K562 (cell line): ENCODE measurements around the gene NABP2.

ENCODE experiments used
- ELK3 ChIP-seq: fragments of 450-650 bp; formaldehyde crosslinking; IDR thresholded peaks from 2 replicates; pipeline ENCODE4 v1.4.0; 2020; ENCODE audit warnings: mild to moderate bottlenecking
- KLF10 ChIP-seq: fragments of 250-450 bp; sonication (Bioruptor Pico); IDR thresholded peaks from 2 replicates; pipeline ENCODE4 v1.6.1; 2021; ENCODE audit warnings: matching md5 sums
- NCOA1 ChIP-seq: fragments of 450-650 bp; IDR thresholded peaks from 2 replicates; pipeline ENCODE4 v1.6.1; 2016; ENCODE audit warnings: low read depth
- POLR2A ChIP-seq: fragments of 450-650 bp; conservative IDR thresholded peaks from 2 replicates; pipeline ENCODE4 v1.6.1; 2016
- RFX7 ChIP-seq: fragments of 250-450 bp; sonication (Bioruptor Pico); IDR thresholded peaks from 2 replicates; pipeline ENCODE4 v1.5.1; 2021; ENCODE audit warnings: mild to moderate bottlenecking
- SRSF1 ChIP-seq: fragments of 200-400 bp; formaldehyde crosslinking; IDR thresholded peaks from 2 replicates; pipeline ENCODE4 v1.6.1; 2017; ENCODE audit warnings: mild to moderate bottlenecking, low read depth, low read length, moderate library complexity
- ZFX ChIP-seq: sonication (generic); formaldehyde crosslinking; IDR thresholded peaks from 2 replicates; pipeline ENCODE4 v1.8.0; 2022; ENCODE audit warnings: mild to moderate bottlenecking, missing genetic modification reagents, moderate library complexity
- ZNF121 ChIP-seq: sonication (generic); formaldehyde crosslinking; conservative IDR thresholded peaks from 2 replicates; pipeline ENCODE4 v1.8.0; 2022; ENCODE audit warnings: missing genetic modification reagents
- ZNF407 ChIP-seq: fragments of 450-650 bp; IDR thresholded peaks from 2 replicates; pipeline ENCODE4 v1.6.1; 2016; ENCODE audit warnings: low read depth
- ZNF830 ChIP-seq: fragments of 250-450 bp; sonication (Bioruptor Pico); IDR thresholded peaks from 2 replicates; pipeline ENCODE4 v1.5.0; 2021; ENCODE audit warnings: mild to moderate bottlenecking
- ZZZ3 ChIP-seq: fragments of 450-650 bp; IDR thresholded peaks from 2 replicates; pipeline ENCODE4 v1.6.1; 2016; ENCODE audit warnings: antibody characterized with exemption, mild to moderate bottlenecking, moderate library complexity

GRCh38 chr12:56241424-56242303 is 17.5 kb downstream of the NABP2 start:
- TF ChIP-seq ZNF407 (no peak), KLF10 (no peak), SRSF1 (no peak), POLR2A (no peak), ZFX (CRISPR knock-in tag) (no peak), NCOA1 (no peak), ZZZ3 (no peak), ZNF830 (no peak), RFX7 (CRISPR knock-in tag) (no peak), ZNF121 (no peak), ELK3 (CRISPR knock-in tag) (no peak)
